Glutamatergic neuron (in vitro differentiated cells): Measurements from ENCODE around the gene DCP1B. TPM values are rescaled to one million over a fixed set of nuclear protein-coding genes. Genes with fewer than 3 reads are reported as not detected.

Experiments
- DNase-seq: peaks from one replicate; pipeline ENCODE4 v3.0.0; 2022
- H3K27ac Mint-ChIP-seq: one replicate; pipeline ENCODE4 v1.8.0; 2020; ENCODE audit warnings: mild to moderate bottlenecking, mixed read lengths, inconsistent platforms; ENCODE audit not compliant: unreplicated experiment
- H3K27me3 Mint-ChIP-seq: one replicate; pipeline ENCODE4 v1.8.0; 2020; ENCODE audit warnings: mild to moderate bottlenecking, moderate library complexity, mixed read lengths, inconsistent platforms; ENCODE audit not compliant: unreplicated experiment
- H3K36me3 Mint-ChIP-seq: one replicate; pipeline ENCODE4 v1.8.0; 2020; ENCODE audit warnings: mild to moderate bottlenecking, mixed read lengths, inconsistent platforms; ENCODE audit not compliant: unreplicated experiment
- H3K4me1 Mint-ChIP-seq: one replicate; pipeline ENCODE4 v1.8.0; 2020; ENCODE audit warnings: mild to moderate bottlenecking, low read depth, mixed read lengths, inconsistent platforms; ENCODE audit not compliant: unreplicated experiment
- H3K4me3 Mint-ChIP-seq: one replicate; pipeline ENCODE4 v1.8.0; 2020; ENCODE audit warnings: mild to moderate bottlenecking, mixed read lengths, inconsistent platforms; ENCODE audit not compliant: unreplicated experiment
- H3K9me3 Mint-ChIP-seq: one replicate; pipeline ENCODE4 v1.8.0; 2020; ENCODE audit warnings: mild to moderate bottlenecking, moderate library complexity, mixed read lengths, inconsistent platforms; ENCODE audit not compliant: unreplicated experiment
- total RNA-seq: library from RNA; stranded (reverse); fragmentation: NEBNext Ultra II Directional; extraction: Animal tissue kit (Norgen Biotek cat#: 25700); gene quantifications from one replicate; pipeline ENCODE4 v1.2.1, GENCODE V29; 2021; ENCODE audit not compliant: unreplicated experiment
- TF ChIP-seq, protein P1 (sequence below): fragments of 200-600 bp; sonication (generic); IDR thresholded peaks from one replicate; pipeline ENCODE4 v1.5.0; 2021; ENCODE audit not compliant: partially characterized antibody, unreplicated experiment

DCP1B gene
- total RNA-seq, 1 donor from 2014 or later = 14.2 TPM

DNA sequence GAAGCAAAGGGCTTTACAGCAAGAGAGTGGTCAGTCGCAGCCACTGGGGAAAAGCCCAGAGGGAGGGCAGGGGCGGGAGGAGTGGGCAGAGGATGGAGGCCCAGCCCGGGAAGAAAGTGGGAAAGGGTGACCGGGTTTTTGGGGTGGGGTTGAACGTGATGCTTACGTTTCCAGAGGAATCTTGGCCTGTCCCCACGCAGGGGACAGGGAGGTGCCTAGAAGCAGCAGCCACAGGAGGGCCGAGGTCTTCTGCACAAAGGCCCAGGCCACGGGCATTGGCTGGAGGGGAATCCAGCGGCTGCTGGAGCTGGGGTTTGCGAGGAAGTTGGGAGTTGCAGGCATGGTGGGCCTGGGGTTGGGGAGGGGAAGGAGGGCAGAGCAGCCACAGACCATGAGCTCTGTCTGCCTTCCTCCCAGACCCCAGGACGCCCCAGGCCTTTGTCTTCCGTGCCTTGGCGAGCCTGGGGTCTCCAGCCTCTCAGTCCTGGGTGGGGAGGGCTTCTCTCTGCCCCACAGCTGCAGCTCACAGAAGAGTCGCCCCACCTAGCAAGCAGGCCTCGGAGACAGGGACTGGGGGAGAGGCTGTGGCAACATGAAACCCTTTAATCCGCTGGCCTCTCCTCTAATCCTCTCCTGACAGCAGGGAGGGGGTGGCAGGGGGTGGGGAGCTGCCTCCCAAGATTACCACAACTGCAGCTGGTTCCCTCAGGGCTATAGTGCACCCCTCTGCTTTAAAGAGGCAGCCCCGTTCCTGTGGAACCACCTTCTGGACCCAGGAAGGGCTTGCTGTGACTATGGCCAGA is 86.0 kb downstream of the DCP1B start, which contains the start of gene CACNA2D4:
Gene CACNA2D4, minus strand, starts transcription at position 572 of the 803 bp plus-strand sequence. Its CDS starts 179 bp downstream, at position 393.
- TF ChIP-seq, protein P1, sequence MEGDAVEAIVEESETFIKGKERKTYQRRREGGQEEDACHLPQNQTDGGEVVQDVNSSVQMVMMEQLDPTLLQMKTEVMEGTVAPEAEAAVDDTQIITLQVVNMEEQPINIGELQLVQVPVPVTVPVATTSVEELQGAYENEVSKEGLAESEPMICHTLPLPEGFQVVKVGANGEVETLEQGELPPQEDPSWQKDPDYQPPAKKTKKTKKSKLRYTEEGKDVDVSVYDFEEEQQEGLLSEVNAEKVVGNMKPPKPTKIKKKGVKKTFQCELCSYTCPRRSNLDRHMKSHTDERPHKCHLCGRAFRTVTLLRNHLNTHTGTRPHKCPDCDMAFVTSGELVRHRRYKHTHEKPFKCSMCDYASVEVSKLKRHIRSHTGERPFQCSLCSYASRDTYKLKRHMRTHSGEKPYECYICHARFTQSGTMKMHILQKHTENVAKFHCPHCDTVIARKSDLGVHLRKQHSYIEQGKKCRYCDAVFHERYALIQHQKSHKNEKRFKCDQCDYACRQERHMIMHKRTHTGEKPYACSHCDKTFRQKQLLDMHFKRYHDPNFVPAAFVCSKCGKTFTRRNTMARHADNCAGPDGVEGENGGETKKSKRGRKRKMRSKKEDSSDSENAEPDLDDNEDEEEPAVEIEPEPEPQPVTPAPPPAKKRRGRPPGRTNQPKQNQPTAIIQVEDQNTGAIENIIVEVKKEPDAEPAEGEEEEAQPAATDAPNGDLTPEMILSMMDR = no peak
- Mint-ChIP-seq H3K36me3 (peaks cover 2% of the 10 kb centered on the region), H3K27me3 (peaks cover 5% of the 10 kb centered on the region), H3K4me3 (no peak within 1 kb of the TSS), H3K27ac (no peak within 1 kb of the TSS), H3K9me3 (peaks cover 6% of the 10 kb centered on the region), H3K4me1 (peaks cover 17% of the 10 kb centered on the region)
- no peak for DNase-seq

DNA sequence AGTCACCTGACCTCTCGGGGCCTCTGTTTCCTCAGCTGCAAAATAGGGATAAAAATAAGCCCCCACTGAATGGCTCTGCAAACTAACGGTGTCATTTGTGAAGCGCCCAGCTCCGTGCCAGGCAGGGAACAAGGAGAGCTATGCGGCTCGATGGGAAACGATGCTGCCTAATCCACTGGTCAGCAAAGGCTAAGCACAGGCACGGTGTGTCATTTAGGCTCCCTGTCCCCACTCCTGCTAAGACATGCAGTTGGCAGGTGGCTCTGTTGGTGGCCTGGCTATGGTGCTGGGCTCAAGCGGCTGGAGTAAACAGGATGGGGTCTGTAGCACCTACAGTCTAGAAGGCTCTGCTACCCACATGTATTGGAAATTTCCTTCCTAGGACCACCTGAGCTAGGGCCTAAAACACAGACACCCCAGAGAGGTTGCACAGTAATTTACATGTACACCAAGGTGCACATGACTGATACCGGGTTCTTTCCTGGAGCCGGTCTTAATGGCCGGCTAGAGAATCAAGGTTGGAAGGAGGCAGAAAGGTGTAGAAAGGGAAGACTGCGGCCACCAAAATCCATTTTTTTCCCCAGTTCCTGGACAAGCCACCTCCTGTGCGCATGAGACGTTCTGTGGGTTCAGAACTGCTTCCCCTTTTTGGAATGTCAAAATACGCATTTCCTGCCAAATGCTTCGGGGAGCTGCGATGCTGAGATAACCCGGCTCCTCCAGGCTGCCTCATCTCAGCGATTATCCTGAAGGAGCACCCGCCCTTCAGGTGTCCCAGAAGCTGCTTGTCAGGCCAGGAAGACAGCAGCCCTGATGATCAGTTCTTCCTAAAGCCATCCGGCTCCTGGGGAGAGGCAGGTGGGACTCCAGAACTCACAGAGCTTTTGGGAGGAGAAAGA is 86.8 kb downstream of the DCP1B start:
- Mint-ChIP-seq H3K4me3 (no peak overlapping the region), H3K27ac (no peak overlapping the region), H3K9me3 (peaks cover 2% of the 10 kb centered on the region), H3K4me1 (peaks cover 15% of the 10 kb centered on the region), H3K36me3 (no peaks in the 10 kb centered on the region), H3K27me3 (peaks cover 5% of the 10 kb centered on the region)
- no peak for DNase-seq
- TF ChIP-seq, protein P1 = no peak

DNA sequence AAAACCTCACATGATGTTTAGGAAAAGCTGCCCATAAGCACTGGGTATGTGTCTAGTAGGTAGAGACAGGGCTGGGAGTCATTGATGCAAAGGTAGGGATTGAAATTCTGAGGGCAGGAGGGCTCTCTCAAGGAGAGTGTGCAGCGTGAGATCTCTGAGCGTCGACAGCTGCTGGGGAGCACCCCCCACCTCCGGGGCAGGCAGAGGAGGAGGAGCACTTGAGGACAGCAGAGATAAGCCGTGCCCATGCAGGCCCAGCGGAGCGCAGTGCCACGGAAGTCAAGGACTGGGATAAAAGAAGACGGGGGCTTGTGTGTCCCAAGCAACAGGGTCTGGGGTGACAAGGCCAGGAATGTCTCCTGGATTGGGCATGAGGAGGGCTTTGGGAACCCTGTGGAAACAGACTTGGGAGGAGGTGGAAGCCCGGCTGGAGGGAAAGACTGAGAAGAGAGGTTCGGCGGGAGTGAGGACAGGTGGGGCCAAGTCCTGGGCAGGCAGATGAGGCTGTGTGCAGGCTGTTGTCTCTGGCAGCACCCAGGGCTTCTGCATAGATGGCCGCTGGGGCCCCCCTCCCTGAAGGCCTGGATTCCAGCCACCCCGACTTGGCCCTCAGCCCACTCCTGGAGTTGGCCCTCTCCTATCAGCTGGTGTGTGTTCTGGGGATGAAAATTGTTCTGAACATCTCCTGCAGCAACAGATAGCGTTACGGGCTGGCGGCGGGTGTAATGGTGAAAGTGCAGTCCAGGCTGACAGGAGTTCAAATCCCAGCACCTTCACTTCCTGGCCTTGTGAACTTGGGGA is 87.7 kb downstream of the DCP1B start:
- Mint-ChIP-seq H3K9me3 (peaks cover 2% of the 10 kb centered on the region), H3K27me3 (peaks cover 5% of the 10 kb centered on the region), H3K36me3 (no peaks in the 10 kb centered on the region), H3K4me1 (peaks cover 15% of the 10 kb centered on the region), H3K4me3 (no peak overlapping the region), H3K27ac (no peak overlapping the region)
- TF ChIP-seq, protein P1 = no peak
- no peak for DNase-seq

DNA sequence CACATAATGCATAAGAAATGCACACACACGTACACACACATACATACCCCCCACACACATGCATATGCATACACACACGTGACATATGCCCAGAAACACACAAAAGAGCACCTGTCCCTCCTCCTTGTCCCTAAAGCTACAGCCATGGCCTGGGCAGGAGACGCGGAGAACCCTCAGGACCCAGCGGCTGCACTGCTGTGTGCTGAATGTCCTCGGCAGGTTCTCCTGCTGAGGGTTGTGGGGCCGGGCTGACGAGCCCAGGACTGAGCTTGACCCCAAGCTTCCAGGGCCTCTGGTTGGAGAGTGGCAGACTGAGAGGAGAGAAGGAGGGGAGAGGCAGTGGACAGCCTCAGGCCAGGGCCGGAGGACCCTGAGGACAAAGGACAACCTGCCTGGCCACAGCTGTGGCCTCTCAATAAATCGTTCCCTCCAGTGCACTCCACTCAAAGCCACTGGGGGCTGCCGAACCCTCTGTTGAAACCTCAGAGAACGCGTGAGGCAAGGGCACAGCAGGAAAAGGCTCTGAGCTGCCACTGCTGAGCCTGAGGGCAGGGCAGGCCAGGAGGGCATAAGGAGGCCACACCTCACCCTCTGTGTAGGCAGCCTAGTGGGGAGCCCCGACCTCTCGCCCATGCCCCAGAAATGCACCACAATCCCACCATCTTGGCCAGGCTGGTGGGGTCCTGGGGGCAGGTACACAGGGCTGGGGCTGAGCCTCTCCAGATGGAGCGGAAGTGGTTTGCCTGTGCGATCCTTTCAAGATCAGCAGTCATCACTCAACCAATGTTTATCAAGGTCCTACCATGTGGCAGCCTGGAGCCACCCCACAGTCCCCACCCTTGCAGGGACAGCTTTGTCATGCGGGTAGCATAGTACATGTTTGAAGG is 88.9 kb downstream of the DCP1B start:
- Mint-ChIP-seq H3K36me3 (no peaks in the 10 kb centered on the region), H3K4me1 (peaks cover 15% of the 10 kb centered on the region), H3K4me3 (no peak overlapping the region), H3K9me3 (peaks cover 2% of the 10 kb centered on the region), H3K27me3 (peaks cover 5% of the 10 kb centered on the region), H3K27ac (peak overlapping the region; percentile 71)
- TF ChIP-seq, protein P1 = no peak
- peak; percentile 50 for DNase-seq
